Neutrophil (primary cell): ENCODE data around the gene PAH.

Experiments used
- H3K27ac ChIP-seq: fragments of 200-600 bp; sonication (generic); 2 replicates; pipeline ENCODE4 v1.5.1; 2016; ENCODE audit warnings: mild to moderate bottlenecking, moderate library complexity
- H3K27me3 ChIP-seq: fragments of 200-600 bp; sonication (generic); 2 replicates; pipeline ENCODE4 v1.6.0; 2016; ENCODE audit warnings: mild to moderate bottlenecking
- H3K36me3 ChIP-seq: fragments of 200-600 bp; sonication (generic); 2 replicates; pipeline ENCODE4 v1.5.1; 2017
- H3K4me1 ChIP-seq, 2 experiments: fragments of 200-600 bp in 1 of 2; sonication (generic) in 1 of 2; 1 replicate in 1 of 2; 2 replicates in 1 of 2; pipeline versions ENCODE4 v1.5.1 to v1.6.1; 2013 to 2016; ENCODE audit warnings: low read depth in 1 of 2, low read length in 1 of 2, mild to moderate bottlenecking in 1 of 2, moderate library complexity in 1 of 2; ENCODE audit not compliant: control insufficient read depth in 1 of 2, insufficient read depth in 1 of 2
- H3K4me3 ChIP-seq, 2 experiments: fragments of 200-600 bp in 1 of 2; sonication (generic) in 1 of 2; 1 replicate in 1 of 2; 2 replicates in 1 of 2; pipeline ENCODE4 v1.5.1; 2013 to 2016; ENCODE audit warnings: low read depth in 1 of 2, low read length in 1 of 2, mild to moderate bottlenecking in 1 of 2, moderate library complexity in 1 of 2
- H3K9me3 ChIP-seq: fragments of 200-600 bp; sonication (generic); 2 replicates; pipeline ENCODE4 v1.5.1; 2016
- TF ChIP-seq, protein P1 (sequence below): fragments of 200-600 bp; sonication (generic); IDR thresholded peaks from 2 replicates; pipeline ENCODE4 v1.5.1; 2016; ENCODE audit warnings: antibody characterized with exemption

Gene PAH

DNA sequence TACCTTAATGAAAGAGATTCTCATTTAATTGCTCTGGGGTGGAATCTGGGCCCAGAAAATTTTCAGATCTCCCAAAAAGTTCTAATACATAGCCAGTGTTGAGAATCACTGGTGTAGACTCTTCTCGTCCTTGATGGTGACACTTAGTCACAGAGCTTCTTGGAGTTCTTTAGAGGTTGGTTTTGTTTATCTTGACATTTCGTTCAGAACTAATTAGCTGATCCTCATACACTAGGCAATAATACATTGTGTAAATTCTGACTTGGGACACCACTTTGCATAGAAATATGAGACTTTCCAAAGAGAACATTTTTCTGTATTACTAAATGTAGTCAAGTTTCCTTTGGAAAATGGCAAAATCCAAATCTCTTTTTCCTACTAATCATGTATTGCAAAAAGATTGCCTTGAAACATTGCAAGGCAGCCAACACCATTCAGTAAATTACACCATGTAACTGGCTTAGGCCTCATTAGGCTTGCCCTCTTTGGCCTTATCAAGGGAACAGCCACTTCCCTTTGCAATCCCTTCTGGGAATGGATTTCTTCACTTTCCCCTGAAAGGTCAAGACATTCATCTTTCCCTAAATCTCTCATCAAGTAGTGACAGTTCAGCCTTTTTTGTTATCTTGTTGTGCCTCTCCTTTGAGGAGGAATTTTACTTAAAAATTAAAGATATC lies 102.2 kb downstream of the PAH start:
- TF ChIP-seq, protein P1, sequence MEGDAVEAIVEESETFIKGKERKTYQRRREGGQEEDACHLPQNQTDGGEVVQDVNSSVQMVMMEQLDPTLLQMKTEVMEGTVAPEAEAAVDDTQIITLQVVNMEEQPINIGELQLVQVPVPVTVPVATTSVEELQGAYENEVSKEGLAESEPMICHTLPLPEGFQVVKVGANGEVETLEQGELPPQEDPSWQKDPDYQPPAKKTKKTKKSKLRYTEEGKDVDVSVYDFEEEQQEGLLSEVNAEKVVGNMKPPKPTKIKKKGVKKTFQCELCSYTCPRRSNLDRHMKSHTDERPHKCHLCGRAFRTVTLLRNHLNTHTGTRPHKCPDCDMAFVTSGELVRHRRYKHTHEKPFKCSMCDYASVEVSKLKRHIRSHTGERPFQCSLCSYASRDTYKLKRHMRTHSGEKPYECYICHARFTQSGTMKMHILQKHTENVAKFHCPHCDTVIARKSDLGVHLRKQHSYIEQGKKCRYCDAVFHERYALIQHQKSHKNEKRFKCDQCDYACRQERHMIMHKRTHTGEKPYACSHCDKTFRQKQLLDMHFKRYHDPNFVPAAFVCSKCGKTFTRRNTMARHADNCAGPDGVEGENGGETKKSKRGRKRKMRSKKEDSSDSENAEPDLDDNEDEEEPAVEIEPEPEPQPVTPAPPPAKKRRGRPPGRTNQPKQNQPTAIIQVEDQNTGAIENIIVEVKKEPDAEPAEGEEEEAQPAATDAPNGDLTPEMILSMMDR = no peak
- Histone ChIP-seq H3K4me3 (no peak overlapping the region), H3K9me3 (no peaks in the 10 kb centered on the region), H3K4me1 (no peaks in the 10 kb centered on the region), H3K27me3 (peaks cover 20% of the 10 kb centered on the region), H3K27ac (no peak overlapping the region), H3K36me3 (no peaks in the 10 kb centered on the region)

DNA sequence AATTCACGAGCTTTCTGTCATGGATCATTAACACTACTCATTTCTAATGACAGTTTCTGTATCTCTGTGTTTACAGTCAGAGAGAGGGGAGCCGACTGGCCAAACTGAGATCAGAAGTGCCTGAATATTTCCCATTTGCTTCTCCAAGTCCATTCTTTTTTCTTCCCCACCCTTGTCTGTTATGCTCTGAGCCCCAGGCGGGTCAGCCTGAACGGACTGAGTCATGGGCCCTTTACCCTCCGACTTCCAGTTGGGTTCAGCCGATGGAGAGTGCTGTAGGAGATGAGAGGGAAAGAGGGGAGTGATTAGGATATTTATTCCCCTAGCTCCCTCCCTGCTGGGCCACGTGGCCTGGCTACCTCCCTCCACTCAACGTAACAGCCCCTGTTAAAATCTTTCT lies 104.7 kb downstream of the PAH start:
- H3K27ac ChIP-seq = no peak overlapping the region
- TF ChIP-seq, protein P1 = no peak
- H3K4me3 ChIP-seq = no peak overlapping the region
- H3K27me3 ChIP-seq = peaks cover 20% of the 10 kb centered on the region
- H3K36me3 ChIP-seq = no peaks in the 10 kb centered on the region
- no peaks in the 10 kb centered on the region for H3K4me1 ChIP-seq
- H3K9me3 ChIP-seq = no peaks in the 10 kb centered on the region

DNA sequence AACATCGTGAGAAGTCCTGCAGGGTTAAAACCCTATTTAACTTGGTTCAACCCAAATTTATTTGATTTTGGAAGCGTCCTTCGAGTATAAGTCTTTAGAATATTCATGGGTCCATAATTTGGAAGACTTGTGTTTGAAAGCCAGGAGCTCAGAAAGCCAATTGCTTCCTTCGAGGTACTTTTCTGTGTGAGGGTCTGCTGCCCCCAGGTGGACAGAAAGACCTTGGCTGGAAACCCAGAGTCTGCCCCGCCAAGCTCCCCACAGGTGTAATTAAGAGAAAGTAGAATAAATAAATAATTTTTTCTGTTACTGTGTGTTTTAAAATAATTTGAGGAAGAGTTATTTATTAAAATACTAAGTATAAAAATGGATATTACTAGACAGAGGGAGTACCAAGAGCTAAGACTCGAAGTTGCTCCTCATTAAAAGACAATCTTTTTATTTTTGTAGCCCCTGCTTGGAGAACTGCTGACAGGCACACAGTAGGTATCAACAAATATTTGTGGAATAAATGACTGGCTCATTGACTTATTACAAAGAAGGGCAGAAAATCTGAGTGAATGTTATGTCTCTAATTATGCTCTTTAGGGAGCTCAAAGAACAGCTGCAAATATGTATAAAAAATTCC lies 105.8 kb downstream of the PAH start:
- no peaks in the 10 kb centered on the region for H3K4me1 ChIP-seq
- peaks cover 20% of the 10 kb centered on the region for H3K27me3 ChIP-seq
- no peak overlapping the region for H3K27ac ChIP-seq
- TF ChIP-seq, protein P1 = no peak
- H3K4me3 ChIP-seq = no peak overlapping the region
- no peaks in the 10 kb centered on the region for H3K9me3 ChIP-seq
- no peaks in the 10 kb centered on the region for H3K36me3 ChIP-seq

DNA sequence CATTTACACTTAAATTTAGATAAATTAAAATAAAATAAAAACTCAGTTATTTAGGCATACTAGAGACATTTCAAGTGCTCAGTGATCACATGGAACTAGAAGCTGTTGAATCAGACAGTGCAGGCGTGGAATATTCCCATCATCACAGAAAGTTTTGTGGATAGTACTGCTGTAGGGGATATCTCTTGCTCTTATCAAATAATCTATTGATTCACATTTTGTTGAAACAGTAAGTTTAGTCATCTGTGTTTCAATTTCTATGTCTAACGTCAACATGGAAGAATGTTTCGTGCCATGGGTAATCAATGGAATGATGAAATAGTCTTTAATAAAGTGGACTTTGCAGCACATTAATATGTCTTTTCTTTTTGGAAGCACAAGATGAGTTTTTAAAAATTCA lies 108.6 kb downstream of the PAH start:
- Histone ChIP-seq H3K9me3 (no peaks in the 10 kb centered on the region), H3K36me3 (no peaks in the 10 kb centered on the region), H3K27ac (no peak overlapping the region), H3K4me3 (no peak overlapping the region), H3K27me3 (peaks cover 20% of the 10 kb centered on the region), H3K4me1 (no peaks in the 10 kb centered on the region)
- TF ChIP-seq, protein P1 = no peak

DNA sequence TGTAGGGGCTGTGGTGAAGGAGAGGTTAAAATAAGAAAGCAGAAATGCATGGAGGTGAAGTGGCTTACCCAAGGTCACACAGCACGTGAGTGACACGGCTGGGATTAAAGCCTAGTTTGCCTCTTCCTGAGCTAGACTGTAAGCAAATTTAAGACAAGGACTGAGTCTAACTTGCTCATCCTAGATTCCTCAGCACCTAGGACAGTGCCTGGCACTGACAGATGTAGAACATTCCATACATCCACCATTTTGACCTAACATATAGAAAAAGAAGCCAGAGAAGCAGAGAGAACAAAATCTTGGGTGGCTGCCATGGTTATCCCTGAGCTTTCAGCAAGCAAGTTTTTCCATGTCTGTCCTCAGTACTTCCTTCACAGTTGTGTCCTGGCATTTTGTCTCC lies 110.5 kb downstream of the PAH start:
- Histone ChIP-seq H3K9me3 (no peaks in the 10 kb centered on the region), H3K27me3 (peaks cover 3% of the 10 kb centered on the region), H3K36me3 (no peaks in the 10 kb centered on the region), H3K4me1 (no peaks in the 10 kb centered on the region), H3K4me3 (no peak overlapping the region), H3K27ac (no peak overlapping the region)
- TF ChIP-seq, protein P1 = no peak
